Sigmoid colon (tissue), 7 donors: Measurements from ENCODE around the gene PIAS1. TPM values are rescaled to one million over a fixed set of nuclear protein-coding genes. Genes with fewer than 3 reads are reported as not detected.
A peak's percentile ranks its signal among the peaks of the same experiment; 100 is the strongest.

Source experiments
- DNase-seq: peaks from one replicate; pipeline ENCODE4 v3.0.0-alpha.2; 2019
- H3K27ac ChIP-seq, 4 donors: fragments of 200-600 bp; sonication (generic); one replicate each; pipeline ENCODE4 v1.5.1; 2016 to 2019; ENCODE audit warnings: mild to moderate bottlenecking in 1 of 4
- H3K27me3 ChIP-seq, 3 donors: fragments of 200-600 bp; sonication (generic); one replicate each; pipeline ENCODE4 v1.5.1; 2019; ENCODE audit warnings: mild to moderate bottlenecking in 1 of 3
- H3K36me3 ChIP-seq, 4 donors: fragments of 200-600 bp; sonication (generic); one replicate each; pipeline ENCODE4 v1.5.1; 2016 to 2019
- H3K4me1 ChIP-seq, 4 donors: fragments of 200-600 bp; sonication (generic); one replicate each; pipeline ENCODE4 v1.5.1; 2017 to 2019
- H3K4me3 ChIP-seq, 4 donors: fragments of 200-600 bp; sonication (generic); one replicate each; pipeline ENCODE4 v1.5.1; 2017 to 2019; ENCODE audit warnings: mild to moderate bottlenecking in 2 of 4, moderate library complexity in 1 of 4
- H3K9me3 ChIP-seq, 4 donors: fragments of 200-600 bp in 3 of 4; sonication (generic) in 3 of 4; one replicate each; pipeline versions ENCODE4 v1.5.1 to v1.6.1; 2013 to 2019
- EP300 ChIP-seq, 4 donors: sonication (generic); formaldehyde crosslinking; IDR thresholded peaks; one replicate each; pipeline ENCODE4 v1.6.1; 2017; ENCODE audit warnings: antibody characterized with exemption in 4 of 4
- POLR2A ChIP-seq, 2 donors: fragments of 450-650 bp; IDR thresholded peaks; one replicate each; pipeline ENCODE4 v1.6.1; 2016; ENCODE audit warnings: antibody characterized with exemption in 2 of 2, mild to moderate bottlenecking in 2 of 2, moderate library complexity in 2 of 2
- POLR2AphosphoS5 ChIP-seq, 4 donors: sonication (generic); formaldehyde crosslinking; IDR thresholded peaks; one replicate each; pipeline ENCODE4 v1.6.1; 2017; ENCODE audit warnings: antibody characterized with exemption in 4 of 4
- WGBS, 2 donors: extraction: QIAGEN DNeasy Blood & Tissue Kit; methylation state at CpG; one replicate each; pipeline ENCODE4 v1.1.7; 2013; 5-methylcytosine and 5-hydroxymethylcytosine counted together
- intact Hi-C: fragments of 100-400 bp; cut with DNase I; formaldehyde crosslinking; loops from one replicate; pipeline ENCODE4 v1.15.1; 2023
- polyA plus RNA-seq, 3 donors: library from polyadenylated mRNA; stranded (reverse); fragments of 200-250 nt; gene quantifications; one replicate each; pipeline ENCODE4 v1.2.3, GENCODE V29; 2013
- total RNA-seq, 4 donors: library from RNA; depleted of rRNA; stranded (reverse); fragments of >200 nt; gene quantifications; one replicate each; pipeline ENCODE4 v1.1.0, GENCODE V29; 2016
- TF ChIP-seq, protein P1 (sequence below), 4 experiments: fragments of 450-650 bp in 3 of 4; fragments of 200-600 bp in 1 of 4; IDR thresholded peaks; one replicate each; pipeline ENCODE4 v1.5.1; 2016 to 2019; ENCODE audit warnings: antibody characterized with exemption in 4 of 4, mild to moderate bottlenecking in 3 of 4, moderate library complexity in 2 of 4
- donor health status: healthy with polysubstance abuse.
- donor health status: Bipolar disorder and iron deficiency.
- donor health status: healthy.

PIAS1 gene
- total and polyA plus RNA-seq, 7 donors, result 7.2 to 75.4 (median 55.9) TPM

GRCh38 chr15:68186671-68187397 lies 132.7 kb downstream of the PIAS1 start:
- H3K27me3 ChIP-seq, result no peaks in the 10 kb centered on the region
- H3K4me3 ChIP-seq, result peak overlapping the region in 1 of 4 donors; percentile 12
- intact Hi-C loops, result no loop called here
- no peak for DNase-seq
- WGBS, 2 donors, result 90 to 91% methylated on average over 5 of the region's 5 CpGs
- no peaks in the 10 kb centered on the region for H3K9me3 ChIP-seq
- peak overlapping the region; percentile 76 to 85 (median 78) for H3K27ac ChIP-seq
- H3K4me1 ChIP-seq, result peaks cover 0 to 54% (median 45%) of the 10 kb centered on the region in 4 donors
- peaks cover 0 to 36% (median 9%) of the 10 kb centered on the region in 4 donors for H3K36me3 ChIP-seq
- TF ChIP-seq POLR2AphosphoS5 (IDR thresholded peaks at IDR 0.05) (no peak), EP300 (IDR thresholded peaks at IDR 0.05) (no peak), POLR2A (IDR thresholded peaks at IDR 0.05) (no peak)
- TF ChIP-seq, protein P1, sequence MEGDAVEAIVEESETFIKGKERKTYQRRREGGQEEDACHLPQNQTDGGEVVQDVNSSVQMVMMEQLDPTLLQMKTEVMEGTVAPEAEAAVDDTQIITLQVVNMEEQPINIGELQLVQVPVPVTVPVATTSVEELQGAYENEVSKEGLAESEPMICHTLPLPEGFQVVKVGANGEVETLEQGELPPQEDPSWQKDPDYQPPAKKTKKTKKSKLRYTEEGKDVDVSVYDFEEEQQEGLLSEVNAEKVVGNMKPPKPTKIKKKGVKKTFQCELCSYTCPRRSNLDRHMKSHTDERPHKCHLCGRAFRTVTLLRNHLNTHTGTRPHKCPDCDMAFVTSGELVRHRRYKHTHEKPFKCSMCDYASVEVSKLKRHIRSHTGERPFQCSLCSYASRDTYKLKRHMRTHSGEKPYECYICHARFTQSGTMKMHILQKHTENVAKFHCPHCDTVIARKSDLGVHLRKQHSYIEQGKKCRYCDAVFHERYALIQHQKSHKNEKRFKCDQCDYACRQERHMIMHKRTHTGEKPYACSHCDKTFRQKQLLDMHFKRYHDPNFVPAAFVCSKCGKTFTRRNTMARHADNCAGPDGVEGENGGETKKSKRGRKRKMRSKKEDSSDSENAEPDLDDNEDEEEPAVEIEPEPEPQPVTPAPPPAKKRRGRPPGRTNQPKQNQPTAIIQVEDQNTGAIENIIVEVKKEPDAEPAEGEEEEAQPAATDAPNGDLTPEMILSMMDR (IDR thresholded peaks at IDR 0.05), result no peak

DNA sequence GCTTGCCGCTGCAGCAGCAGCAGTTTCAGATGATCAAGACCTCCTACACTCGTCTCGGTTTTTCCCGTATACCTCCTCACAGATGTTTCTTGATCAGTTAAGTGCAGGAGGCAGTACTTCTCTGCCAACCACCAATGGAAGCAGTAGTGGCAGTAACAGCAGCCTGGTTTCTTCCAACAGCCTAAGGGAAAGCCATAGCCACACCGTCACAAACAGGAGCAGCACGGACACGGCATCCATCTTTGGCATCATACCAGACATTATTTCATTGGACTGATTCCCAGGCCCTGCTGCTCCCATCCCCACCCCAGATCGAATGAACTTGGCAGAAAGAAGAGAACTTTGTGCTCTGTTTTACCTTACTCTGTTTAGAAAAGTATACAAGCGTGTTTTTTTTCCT lies 133.4 kb downstream of the PIAS1 start:
- TF ChIP-seq POLR2AphosphoS5 (IDR thresholded peaks at IDR 0.05) (peak; percentile 29 to 66 (median 50)), EP300 (IDR thresholded peaks at IDR 0.05) (no peak)
- Histone ChIP-seq H3K4me3 (peak overlapping the region in 3 of 4 donors; percentile 7 to 21 (median 12)), H3K27ac (peak overlapping the region; percentile 76 to 85 (median 78)), H3K27me3 (no peaks in the 10 kb centered on the region), H3K4me1 (peaks cover 0 to 61% (median 53%) of the 10 kb centered on the region in 4 donors), H3K9me3 (no peaks in the 10 kb centered on the region), H3K36me3 (peaks cover 5 to 33% (median 10%) of the 10 kb centered on the region in 4 donors)
- intact Hi-C loops, result no loop called here
- peak; percentile 85 for DNase-seq
- 13 to 47% methylated on average over 9 of the region's 9 CpGs for WGBS, 2 donors

DNA sequence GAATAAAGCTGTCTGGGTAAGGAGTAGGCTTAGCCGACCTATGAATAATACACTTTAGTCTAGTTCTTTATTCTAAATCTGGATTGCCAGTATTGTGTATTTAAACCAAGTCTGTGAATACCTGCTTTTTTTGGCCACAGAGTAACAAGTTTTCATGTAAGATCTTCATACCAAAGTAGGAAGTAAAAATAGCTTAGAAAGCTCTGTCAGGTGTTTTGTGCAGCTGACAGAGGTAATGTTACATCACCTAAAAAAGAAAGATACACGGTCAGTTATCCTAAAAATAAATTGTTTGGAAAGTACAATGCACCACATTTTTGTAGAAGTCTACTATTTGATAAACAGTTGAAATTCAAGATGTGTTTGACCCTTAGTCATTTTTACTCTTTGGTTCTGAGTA lies 134.5 kb downstream of the PIAS1 start:
- H3K27me3 ChIP-seq, result no peaks in the 10 kb centered on the region
- H3K4me3 ChIP-seq, result no peak overlapping the region
- intact Hi-C loops, result no loop called here
- WGBS, 2 donors, result 62 to 83% methylated on average over 2 of the region's 2 CpGs
- H3K9me3 ChIP-seq, result no peaks in the 10 kb centered on the region
- DNase-seq, result no peak
- H3K4me1 ChIP-seq, result peaks cover 0 to 71% (median 61%) of the 10 kb centered on the region in 4 donors
- peaks cover 5 to 33% (median 13%) of the 10 kb centered on the region in 4 donors for H3K36me3 ChIP-seq
- TF ChIP-seq, protein P1 (IDR thresholded peaks at IDR 0.05), result no peak
- no peak for TF ChIP-seq POLR2AphosphoS5 (IDR thresholded peaks at IDR 0.05)
- no peak for TF ChIP-seq EP300 (IDR thresholded peaks at IDR 0.05)
- TF ChIP-seq POLR2A (IDR thresholded peaks at IDR 0.05), result no peak
- peak overlapping the region; percentile 76 to 85 (median 78) for H3K27ac ChIP-seq

- 81 to 88% methylated on average over 4 of the region's 4 CpGs for WGBS, 2 donors
- peaks cover 0 to 71% (median 62%) of the 10 kb centered on the region in 4 donors for H3K4me1 ChIP-seq
These were observed 135.9 kb downstream of the PIAS1 start for GRCh38 chr15:68190048-68190447.

GRCh38 chr15:68191555-68191954 lies 137.4 kb downstream of the PIAS1 start:
- H3K4me1 ChIP-seq, result peaks cover 0 to 64% (median 54%) of the 10 kb centered on the region in 4 donors
- intact Hi-C loops, result no loop called here
- WGBS, 2 donors, result 64 to 74% methylated on average over 3 of the region's 3 CpGs
- no peak overlapping the region for H3K4me3 ChIP-seq
- H3K36me3 ChIP-seq, result peaks cover 0 to 17% (median 7%) of the 10 kb centered on the region in 4 donors
- TF ChIP-seq EP300 (IDR thresholded peaks at IDR 0.05) (no peak), POLR2AphosphoS5 (IDR thresholded peaks at IDR 0.05) (peak in 3 of 4 donors; percentile 13 to 49 (median 46))
- no peaks in the 10 kb centered on the region for H3K27me3 ChIP-seq
- H3K27ac ChIP-seq, result peak overlapping the region; percentile 2 to 61 (median 47)
- no peaks in the 10 kb centered on the region for H3K9me3 ChIP-seq
- no peak for DNase-seq

More at GRCh38 chr15:68190048-68190447, 135.9 kb downstream of the PIAS1 start:
- no peak for TF ChIP-seq EP300 (IDR thresholded peaks at IDR 0.05)
- TF ChIP-seq, protein P1 (IDR thresholded peaks at IDR 0.05), result no peak
- TF ChIP-seq POLR2AphosphoS5 (IDR thresholded peaks at IDR 0.05), result peak in 1 of 4 donors; percentile 3
- no peak for TF ChIP-seq POLR2A (IDR thresholded peaks at IDR 0.05)
- intact Hi-C loops, result no loop called here
- H3K9me3 ChIP-seq, result no peaks in the 10 kb centered on the region
- H3K27ac ChIP-seq, result peak overlapping the region in 3 of 4 donors; percentile 38 to 85 (median 76)
- no peaks in the 10 kb centered on the region for H3K27me3 ChIP-seq
- no peak for DNase-seq
- peaks cover 1 to 20% (median 7%) of the 10 kb centered on the region in 4 donors for H3K36me3 ChIP-seq
- H3K4me3 ChIP-seq, result no peak overlapping the region
